GM21717 (cell line): Measurements from ENCODE around the gene DHX38.

ENCODE experiments used
- ATAC-seq: cut with Tn5 transposase; IDR thresholded peaks from one replicate; pipeline ENCODE4 v1.9.1; 2021; ENCODE audit warnings: mild to moderate bottlenecking, moderate library complexity; ENCODE audit not compliant: unreplicated experiment

The DHX38 gene

DNA sequence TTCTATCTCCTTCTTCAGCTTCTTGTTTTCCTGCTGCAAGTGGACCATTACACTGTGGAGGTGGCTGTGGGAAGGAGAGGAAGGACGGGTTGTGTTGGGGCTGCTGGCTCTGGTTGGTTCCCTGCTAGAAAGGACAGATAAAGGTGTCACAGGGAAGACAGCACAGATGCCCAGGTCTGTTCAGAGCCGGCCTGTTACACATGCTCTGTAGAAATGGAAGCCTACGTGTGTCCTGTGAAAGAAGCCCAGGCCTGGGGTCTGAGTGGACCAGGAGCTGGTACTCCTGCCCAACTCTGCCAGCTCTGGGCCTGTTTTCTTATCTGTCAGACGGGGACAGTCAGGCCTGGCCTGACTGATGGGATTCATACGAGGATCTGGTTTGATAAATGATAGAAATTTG is 26.4 kb downstream of the DHX38 start:
- no peak for ATAC-seq

DNA sequence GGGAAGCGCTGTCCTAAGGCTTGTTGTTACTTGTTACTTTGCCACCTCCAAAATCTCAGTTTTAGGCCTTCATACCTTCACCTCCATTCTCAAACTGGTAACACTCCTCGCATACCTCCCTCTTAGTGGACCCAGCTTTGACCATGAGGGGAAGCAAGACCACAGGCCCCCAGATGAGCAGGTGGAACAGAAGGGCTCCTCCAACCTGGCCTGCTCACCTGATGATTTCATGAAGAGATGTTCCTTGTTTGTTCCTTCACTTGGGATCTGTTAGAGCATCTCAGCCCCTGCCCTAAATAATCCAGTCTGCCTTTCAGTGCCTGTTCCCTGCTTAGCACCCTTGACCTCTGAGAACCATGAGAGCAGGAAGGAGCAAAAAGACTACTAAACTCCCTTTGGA is 28.7 kb downstream of the DHX38 start:
- ATAC-seq: no peak

DNA sequence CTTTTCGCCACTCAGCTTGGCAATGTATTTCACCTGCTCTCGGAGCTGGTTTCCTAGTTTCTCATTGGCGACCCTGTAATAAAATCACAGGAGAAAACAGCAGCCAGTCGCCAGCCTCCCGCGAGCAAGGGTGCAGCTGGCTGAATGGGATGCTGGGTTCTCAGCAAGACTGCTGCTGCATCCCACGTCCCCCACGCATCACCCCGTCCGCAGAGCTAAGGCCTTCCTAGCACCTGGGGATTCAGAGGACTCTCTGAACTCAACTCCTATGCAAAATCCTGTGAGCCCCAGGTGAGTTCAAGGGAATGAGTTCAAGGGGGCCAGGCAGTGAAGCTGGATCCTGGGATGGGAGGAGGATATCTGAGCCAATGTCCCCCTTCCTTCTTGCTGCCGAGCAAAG is 29.3 kb downstream of the DHX38 start:
- ATAC-seq: no peak

DNA sequence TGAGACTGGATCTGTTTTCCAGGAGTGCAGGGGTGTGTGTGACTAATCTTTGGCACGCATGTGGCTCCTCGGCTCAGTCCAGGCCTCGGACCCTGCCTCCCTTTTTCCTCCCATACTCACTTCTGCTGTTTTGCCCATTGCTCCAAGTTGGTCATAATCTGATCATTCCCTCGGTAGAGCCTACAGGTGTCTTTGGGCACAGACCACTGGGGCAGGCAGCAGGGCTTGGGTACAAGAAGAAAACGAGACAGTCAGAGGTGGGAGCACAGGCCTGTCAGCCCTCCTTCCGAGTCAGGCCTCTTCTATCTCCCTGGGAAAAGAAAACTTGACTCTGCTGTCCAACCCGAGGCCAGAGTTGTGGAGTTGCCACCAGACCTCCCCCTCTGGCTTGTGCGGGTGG is 29.8 kb downstream of the DHX38 start:
- no peak for ATAC-seq

DNA sequence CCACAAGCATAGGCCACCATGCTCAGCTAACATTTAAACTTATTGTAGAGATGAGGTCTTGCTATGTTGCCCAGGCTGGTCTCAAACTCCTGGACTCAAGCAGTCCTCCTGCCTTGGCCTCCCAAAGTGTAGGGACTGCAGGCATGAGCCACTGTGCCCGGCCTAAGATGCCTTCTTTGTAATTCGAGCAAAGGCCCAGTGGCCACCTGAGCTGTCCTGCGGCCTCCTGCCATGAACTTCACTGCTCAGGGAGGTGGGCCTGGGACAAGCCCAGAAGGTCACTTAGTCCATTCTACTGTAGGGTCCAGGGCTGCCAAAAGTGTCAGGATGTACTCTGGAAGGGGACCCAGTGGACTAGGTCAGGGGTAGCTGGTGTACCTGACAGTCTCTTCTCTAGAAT is 30.5 kb downstream of the DHX38 start:
- no peak for ATAC-seq

DNA sequence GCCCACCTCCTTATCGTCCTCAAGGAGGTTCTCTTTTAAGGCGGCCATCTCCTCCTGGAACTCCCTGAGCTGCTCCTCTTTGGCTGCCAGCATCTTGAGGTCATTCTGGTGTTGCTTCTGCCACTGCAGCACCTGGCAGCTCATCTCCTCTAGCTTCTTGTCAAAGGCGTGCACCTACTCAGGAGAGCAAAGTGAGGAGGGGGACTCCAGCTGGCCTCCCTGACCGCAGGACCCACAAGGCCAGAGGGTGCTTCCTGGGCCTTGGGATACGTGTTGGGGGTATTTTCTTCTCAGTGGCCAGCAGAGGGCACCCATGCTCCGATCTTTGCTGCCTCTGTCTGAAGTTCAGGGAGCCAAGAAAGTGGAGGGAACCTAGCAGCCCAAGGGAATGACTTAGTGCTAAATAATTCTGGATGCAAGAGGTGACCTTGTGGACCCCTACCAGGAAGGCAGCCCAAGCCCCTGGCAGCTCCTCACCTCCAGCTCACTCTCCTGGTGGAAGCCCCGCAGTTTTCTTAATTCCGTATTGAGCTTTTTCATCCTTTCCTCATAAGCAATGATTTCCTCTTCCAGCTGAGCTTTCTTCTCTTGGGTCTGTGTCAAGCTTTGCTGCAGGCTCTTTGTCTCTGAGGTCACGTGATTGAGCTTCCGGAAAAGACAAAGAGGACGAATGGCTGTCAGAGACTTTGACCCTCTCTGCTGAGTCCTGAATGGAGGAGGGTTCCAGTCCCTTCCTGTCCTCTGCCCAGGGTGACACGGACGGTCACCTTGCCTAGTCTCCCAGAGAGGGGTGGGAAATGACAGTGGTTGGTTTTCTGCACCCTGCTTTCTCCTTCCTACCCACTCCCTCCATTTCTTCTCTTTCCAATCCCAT is 31.4 kb downstream of the DHX38 start:
- no peak for ATAC-seq

DNA sequence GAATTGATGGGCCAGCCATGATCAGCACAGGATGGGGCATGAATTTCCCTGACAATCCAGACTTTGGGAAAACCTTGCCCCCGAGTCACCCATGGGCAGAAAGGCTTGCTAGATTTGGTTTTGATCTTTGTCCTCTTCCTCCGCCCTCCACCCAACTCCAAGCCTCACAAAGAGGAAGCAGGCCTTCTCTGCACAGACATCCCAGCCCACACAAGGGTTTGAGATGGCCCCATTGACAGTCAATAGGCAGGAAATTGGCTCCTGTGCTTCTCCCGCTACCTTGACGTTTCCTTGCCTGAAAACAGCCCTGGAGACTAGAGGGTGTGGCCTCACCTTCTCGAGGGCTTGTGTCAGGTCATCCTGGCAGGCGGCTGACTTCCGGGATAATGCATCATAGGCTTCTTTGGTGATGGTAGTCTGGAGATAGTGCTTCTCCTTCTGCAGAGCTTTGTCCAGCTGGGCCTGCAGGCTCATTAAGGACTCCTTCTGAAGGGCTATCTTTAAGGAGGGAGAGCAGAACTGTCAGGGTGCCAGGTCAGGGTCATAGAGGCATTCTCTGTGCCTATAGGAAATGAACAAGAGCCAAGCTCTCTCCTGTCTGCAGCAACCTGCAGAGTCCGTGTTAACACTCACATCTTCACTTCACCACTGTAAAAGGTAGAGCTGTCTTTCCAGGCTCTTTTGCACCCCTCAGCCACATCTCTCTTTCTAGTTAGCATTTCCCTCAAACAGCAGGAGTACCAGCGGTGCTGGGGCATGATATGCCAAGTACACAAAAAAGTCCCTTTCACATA is 32.2 kb downstream of the DHX38 start:
- no peak for ATAC-seq

DNA sequence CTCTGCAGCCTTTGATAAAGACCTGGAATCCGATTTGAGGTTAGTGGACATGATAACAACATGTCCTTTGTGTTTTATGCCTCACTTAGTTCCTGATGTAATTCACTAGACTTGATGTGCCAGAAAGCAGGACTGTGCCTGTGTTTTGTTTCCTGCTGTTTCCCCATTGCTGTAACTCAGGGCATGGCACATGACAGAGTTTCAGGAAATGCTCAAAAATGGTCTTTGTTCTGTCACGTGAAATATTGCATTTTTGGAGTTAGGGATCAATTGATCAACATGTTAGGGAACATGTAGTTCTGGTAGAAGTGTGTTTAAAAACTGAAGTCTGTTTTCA is 32.8 kb downstream of the DHX38 start:
- ATAC-seq: no peak

DNA sequence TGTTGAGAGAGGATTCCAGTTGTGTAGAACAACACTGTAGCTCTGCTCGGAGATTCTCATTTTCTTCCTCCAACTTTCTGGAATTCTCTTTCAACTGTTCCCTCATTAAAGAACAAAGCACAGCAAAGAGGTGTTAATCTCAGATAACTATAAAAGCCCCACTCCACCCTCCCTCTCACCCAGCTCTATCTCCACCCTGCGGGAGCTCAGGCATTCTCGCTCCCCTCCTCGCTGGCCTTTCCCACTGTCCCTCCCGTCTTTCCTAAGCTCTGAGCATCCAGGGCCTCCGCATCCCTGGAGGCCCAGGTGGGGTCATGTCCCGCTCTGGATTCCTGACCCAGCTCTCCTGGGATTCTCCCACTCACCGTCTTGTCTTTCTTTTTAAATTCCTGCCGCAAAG is 35.1 kb downstream of the DHX38 start:
- no peak for ATAC-seq

DNA sequence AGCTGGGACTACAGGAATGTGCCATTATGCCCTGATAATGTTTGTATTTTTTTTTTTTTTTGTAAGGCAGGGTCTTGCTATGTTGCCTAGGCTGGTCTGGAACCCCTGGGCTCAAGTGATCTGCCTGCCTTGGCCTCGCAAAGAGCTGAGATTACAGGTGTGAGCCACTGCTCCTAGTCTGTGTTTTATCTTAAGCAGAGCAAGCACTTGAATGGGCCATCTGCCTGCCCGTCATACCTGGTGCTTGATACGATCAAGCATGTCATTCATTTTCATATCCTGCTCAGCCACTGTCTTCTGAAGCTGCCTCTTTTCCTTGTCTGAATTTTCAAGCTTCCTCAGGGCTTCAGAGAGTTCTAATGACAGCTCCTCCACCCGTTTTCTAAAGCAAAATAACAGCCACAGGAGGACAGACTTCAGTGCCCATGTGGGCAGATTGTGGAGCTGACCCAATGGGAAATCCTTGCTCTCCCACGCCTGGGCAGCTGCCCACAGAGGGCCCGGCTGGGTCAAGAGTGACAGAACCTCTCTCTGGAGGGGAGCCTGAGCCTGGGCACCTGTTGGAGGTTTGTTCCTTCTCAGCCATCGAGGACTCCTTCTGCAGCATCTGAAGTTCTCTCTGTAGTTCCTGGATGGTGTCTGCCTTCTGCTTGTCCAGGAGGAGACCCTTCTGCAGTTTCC is 36.5 kb downstream of the DHX38 start:
- no peak for ATAC-seq

DNA sequence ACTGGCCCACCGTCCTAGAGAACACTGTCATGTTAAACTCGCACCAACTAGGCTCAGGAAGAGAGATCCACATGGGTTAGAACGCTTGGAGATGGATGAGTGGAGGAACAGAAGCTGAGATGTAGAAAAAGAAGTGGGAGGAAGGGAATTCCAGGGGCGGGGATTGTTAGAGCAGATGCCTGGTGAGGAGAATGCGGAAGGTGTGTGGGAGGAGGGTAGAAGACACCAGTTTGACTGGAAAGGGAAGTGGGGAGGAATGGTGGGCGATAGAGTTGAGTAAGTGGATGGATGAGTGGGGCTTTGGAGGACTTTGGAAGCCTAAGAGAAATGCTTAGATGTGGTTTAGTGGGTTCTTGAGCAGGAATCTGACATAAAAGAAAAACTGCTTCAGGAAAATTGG is 37.4 kb downstream of the DHX38 start:
- no peak for ATAC-seq

DNA sequence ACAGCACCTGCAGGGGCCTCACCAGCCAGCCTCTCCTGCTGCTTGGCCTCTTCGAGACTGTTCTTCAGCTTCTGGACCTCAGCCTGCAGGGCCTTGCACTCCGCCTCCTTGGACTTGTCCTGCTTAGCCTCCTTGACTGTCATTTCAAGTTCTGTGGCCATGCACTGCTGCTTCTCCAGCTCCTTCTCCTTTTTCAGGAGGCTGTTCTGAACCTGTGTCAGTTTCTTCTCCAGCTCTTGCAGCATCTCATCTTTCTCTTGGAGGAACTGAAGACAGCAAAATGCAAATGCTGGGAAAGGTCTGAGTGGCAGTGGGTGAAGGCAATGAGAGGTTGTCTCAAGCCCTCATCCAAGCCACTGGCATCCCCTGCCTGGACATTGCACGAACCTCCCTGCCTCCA is 39.1 kb downstream of the DHX38 start:
- no peak for ATAC-seq

DNA sequence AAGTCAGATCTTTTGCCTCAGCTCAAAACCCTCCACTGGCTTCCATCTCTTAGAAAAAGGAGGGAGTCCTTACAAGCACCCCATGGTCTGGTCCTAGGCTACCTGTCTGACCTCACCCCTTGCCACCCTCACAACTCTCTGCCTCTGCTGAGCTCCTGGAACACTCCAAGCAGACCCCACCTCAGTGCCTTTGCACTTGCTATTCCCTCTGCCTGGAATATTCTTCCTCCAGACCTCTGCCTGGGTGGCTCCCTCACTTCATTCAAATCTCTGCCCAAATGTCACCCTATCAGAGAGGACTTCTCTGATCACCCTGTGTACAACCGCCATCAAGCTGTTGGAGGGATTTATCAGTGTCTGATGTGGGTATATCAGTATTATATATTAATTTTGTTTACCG is 40.9 kb downstream of the DHX38 start:
- ATAC-seq: no peak

DNA sequence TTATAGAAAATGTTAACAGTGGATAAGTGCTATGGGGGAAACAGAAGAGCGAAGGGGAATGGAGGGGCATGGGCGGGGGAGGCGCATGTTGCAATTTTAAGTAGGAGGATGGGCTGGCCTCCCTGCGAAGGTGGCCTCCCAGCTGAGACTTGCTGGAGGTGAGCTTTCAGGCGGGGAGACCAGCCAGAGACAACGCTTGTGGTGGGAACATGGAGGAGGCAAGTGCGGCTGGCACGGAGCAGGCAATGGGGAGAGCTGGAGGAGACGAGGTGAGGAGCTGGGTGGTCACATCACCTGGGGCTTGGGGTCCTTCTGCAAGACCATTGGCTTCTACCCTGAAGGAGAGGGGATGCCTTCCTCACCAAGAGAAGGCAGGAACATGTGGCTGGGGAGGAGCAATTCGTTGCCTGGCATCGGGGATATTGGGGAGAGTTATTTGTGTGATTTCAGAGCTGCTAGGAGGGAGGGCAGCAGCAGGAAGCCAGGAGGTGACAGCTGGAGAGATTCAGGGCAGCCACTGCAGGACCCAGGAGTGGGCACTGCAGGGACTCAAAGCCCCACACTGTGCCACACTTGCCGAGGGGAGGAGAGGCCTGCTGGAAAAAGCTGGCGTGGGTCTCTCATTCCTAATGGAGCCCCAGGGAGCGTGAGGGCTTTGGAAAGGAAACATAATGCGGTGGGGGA is 43.9 kb downstream of the DHX38 start:
- ATAC-seq: no peak

DNA sequence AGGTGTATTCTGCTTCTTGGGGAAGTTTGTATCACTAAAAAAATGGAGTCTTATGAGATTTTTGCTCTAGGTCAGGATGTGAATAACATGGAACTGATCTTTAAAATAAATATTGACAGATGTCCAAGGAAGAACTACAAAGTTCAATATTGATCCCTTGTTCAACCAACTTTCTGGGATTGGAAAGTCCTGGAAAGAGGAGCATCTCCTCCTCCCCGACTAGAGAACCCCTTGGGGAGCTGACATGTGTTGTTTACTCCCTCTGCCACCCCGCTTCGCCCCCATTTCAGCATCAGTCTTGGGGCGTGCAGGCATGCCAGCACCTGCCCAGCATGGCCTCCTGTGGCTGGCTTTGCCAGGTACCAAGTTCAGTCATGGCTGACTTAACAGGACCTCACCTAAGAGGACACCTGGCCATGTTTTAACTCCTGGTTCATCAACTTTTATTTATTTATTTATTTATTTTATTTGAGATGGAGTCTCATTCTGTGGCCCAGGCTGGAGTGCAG is 44.5 kb downstream of the DHX38 start:
- ATAC-seq: no peak

DNA sequence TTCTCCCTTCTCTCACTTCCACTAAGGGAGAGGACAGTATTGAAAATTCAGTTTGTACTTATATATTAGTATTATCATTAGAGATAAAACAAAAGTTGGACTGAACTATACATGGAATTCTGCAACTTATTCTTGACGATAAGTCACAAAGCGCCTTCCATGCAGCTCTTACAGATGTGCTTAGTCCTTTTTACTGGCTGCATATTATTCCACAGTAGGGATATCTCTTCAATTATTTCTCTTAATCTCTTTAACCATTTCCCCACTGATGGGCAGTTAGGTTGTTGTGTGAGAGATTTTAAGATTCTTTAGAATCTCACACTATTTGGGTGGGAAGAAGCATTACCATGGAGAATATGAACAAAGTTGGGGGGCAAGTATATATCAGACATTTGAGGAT is 46.3 kb downstream of the DHX38 start:
- no peak for ATAC-seq

DNA sequence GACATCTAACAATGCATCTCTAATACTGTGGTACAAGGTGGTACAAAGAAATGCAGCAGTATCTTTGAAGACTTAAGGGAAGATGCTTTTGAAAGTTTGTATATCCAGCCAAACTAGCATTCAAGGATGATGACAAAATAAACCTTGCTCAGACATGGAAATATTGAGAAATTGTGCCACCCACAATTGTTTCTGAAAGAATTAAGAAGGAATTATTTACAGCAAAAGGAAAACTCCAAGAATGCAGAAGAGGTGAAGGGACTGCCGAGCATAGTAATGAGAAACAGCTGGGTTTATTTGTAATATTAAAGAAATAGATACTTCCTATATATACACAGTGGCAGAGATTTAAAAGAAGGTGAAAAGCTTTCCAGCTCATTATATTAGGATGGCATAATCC is 48.8 kb downstream of the DHX38 start:
- no peak for ATAC-seq

DNA sequence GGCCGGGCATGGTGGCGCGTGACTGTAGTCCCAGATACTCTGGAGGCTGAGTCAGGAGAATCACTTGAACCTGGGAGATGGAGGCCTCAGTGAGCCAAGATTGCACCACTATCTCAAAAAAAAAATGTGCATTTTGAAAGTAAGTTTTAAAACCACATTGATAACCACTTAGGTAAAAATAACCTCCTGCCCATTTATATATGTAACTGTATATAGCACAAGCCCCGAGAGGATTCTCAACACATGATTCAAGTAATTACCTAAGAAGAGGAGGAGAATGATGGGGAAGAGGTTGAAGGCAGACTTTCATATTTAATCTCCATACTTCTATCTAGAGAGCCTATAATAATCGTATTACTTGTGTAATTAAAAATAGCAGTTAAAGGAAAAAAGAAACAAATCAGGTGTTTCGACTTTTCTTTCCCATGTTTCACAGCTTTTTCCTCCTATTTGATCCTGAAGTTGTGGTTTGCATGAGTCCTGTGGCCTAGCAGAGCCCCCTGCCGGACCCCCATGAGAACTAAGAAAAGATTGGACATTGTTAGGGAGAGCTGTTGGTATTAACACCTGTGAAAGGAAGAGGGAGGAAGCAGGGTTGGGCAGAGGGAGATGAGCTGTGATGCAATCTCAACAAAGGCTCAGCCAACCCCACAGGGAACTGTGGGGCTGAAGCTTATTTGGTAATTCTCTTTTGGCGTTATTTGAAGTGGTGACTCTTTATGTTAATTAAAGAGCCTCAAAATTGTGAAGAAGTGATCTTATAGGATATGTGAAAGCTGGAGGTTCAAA is 56.2 kb downstream of the DHX38 start:
- no peak for ATAC-seq

DNA sequence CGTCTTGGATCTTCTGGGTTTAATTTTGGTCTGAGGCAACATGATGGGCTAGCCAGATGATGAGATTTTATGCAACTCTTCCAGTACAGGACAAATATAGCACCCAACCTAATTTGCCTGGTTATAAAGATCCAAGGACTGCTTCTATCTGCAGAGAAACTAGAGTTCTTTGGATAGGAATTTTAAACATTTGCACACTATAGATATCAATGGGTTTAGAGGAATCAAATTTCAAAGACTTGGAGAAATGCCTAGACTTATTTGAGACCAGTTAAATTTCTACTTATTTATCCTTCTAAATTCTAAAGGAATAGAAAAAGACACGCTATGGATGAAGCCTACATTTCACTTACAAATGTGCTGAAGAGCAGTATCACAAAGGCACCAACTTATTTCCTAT is 65.7 kb downstream of the DHX38 start:
- ATAC-seq: no peak

DNA sequence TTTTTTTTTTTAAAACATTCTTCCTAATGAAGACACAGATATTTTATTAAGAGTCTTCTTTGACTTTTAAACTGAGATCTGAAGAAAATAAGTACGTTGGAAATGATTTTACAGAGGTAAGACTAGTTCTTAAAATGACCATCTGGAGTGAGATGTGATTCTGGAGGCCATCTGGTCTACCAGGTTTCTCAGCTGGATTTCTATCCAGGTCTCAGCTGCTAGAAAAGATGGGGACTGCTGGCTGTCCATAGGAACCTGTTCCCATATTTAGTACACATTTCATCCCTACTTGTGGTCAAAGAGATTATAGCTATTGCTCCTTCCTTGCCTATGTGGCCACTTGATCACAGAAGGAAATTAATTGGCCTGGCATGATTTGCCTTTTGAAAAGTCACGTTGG is 66.2 kb downstream of the DHX38 start:
- ATAC-seq: no peak
